Measurements from ENCODE around the gene AQP2. TPM values are rescaled to one million over a fixed set of nuclear protein-coding genes. Genes with fewer than 3 reads are reported as not detected.
"Not testable (repeated sequence)": the region's sequence is repeated elsewhere in the genome, so short reads cannot be mapped to it uniquely, and the experiment has no call there.

The AQP2 gene
- total RNA-seq, 1 donor from 2014 or later: not detected

DNA sequence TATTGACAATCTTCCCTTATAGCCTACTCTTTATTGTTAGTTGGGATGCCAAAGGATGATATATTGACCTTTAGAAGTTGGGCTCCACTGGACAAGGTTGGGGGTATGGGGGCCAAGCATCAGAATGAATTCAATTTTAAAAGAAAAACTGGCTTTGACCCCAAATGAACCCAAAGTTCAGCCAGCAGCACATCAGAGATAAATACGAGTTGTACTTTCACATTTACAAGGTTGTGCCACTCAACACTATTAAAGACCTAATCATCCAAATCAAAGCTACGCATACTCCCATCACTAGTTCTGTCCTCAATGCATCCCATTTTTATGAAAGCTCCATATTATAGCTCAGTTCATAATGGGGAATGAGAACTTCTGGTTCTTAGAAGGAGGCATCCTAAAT is 38.9 kb downstream of the AQP2 start:
- H3K27ac Mint-ChIP-seq; H3K27me3 Mint-ChIP-seq (ENCODE audit: insufficient read depth); H3K4me1 Mint-ChIP-seq (ENCODE audit: low read depth); H3K9me3 Mint-ChIP-seq; H3K4me3 Mint-ChIP-seq; intact Hi-C loops (cut with micrococcal nuclease); DNase-seq (ENCODE audit: low spot score): not testable (repeated sequence)
- peaks cover 65% of the 10 kb centered on the region for H3K36me3 Mint-ChIP-seq (ENCODE audit: low read depth)

DNA sequence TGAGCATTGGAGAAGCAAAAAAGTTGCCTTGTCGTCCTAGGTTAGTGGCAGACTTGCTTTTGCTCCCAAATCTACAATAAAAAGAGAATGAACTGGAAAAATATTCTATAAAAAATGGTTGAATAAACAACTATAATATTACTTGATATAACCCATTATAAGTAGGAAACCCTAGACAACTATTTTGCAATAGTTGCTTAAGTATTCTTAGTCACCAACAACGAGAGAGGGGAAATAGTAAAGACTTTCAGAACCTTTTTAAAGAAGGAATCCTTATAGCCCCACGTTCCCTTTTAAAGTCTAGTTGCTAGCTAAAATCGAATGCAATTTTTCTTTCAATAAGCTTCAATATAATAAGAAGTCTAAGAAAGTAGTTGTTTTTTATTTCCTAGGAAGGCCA is 39.7 kb downstream of the AQP2 start:
- no peaks in the 10 kb centered on the region for H3K9me3 Mint-ChIP-seq
- no peaks in the 10 kb centered on the region for H3K27me3 Mint-ChIP-seq (ENCODE audit: insufficient read depth)
- intact Hi-C loops (cut with micrococcal nuclease): no loop called here
- no peak overlapping the region for H3K4me3 Mint-ChIP-seq
- peaks cover 70% of the 10 kb centered on the region for H3K36me3 Mint-ChIP-seq (ENCODE audit: low read depth)
- DNase-seq (ENCODE audit: low spot score): no peak
- H3K27ac Mint-ChIP-seq: no peak overlapping the region
- peaks cover 9% of the 10 kb centered on the region for H3K4me1 Mint-ChIP-seq (ENCODE audit: low read depth)

DNA sequence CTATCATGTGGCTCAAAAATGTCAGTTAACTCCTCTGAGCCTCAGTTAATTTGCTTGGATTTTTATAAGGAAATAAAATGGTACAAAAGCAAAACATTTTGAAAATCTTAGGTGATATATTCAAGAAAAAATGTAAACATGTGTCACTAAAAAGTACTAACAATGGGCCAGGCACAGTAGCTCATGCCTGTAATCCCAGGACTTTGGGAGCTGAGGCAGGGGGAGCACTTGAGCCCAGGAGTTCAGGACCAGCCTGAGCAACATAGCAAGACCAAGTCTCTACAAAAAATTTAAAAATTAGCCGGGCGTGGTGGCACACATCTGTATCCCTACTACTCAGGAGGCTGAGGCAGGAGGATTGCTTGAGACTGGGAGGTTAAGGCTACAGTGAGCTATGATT is 47.9 kb downstream of the AQP2 start:
- Mint-ChIP-seq H3K9me3 (no peaks in the 10 kb centered on the region), H3K27ac (no peak overlapping the region), H3K36me3 (ENCODE audit: low read depth) (peaks cover 46% of the 10 kb centered on the region), H3K4me1 (ENCODE audit: low read depth) (no peaks in the 10 kb centered on the region), H3K27me3 (ENCODE audit: insufficient read depth) (no peaks in the 10 kb centered on the region), H3K4me3 (no peak overlapping the region)
- no peak for DNase-seq (ENCODE audit: low spot score)
- intact Hi-C loops (cut with micrococcal nuclease): no loop called here

DNA sequence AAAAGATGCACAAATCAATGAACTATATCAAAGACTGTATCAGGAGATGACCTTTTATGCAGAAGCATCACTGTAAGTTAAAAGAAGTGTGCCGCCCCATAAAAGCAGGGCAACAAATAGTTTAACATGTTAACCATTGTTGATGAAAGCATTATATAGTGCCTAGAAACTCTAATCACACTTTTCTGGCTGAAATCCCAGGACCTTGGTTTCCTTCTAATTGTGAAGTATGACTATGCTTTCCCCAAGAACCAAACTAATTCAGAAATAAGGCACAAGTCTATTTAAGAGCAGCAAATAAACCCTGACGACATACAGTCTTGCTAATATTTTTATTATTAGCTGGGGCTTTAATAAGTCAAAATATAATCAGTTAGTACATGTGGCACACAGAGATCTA is 53.1 kb downstream of the AQP2 start:
- no peaks in the 10 kb centered on the region for H3K27me3 Mint-ChIP-seq (ENCODE audit: insufficient read depth)

DNA sequence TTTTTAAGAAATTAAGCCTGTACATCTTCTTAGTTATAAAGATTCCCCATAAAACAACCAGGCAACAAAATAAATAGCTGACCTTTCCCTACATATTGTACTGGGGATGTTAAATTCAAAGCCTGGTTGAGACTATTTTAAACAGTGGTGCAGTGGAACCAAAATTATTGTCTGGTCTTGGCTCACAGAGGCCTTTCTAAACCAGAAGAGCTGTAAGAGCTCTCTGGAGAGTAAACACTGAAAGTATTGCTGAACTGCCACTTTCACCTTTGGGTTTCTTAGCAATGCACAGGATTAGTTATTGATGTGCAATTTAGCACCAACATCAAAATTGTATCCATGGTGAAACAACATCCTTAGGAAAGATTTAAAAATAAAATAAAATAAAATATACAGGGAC is 54.2 kb downstream of the AQP2 start:
- DNase-seq (ENCODE audit: low spot score): no peak
- Mint-ChIP-seq H3K9me3 (no peaks in the 10 kb centered on the region), H3K36me3 (ENCODE audit: low read depth) (peaks cover 42% of the 10 kb centered on the region), H3K27ac (peak overlapping the region; percentile 63), H3K4me3 (no peak overlapping the region), H3K4me1 (ENCODE audit: low read depth) (peaks cover 27% of the 10 kb centered on the region), H3K27me3 (ENCODE audit: insufficient read depth) (no peaks in the 10 kb centered on the region)
- intact Hi-C loops (cut with micrococcal nuclease): no loop called here

More for the DNA sequence above, 53.1 kb downstream of the AQP2 start:
- DNase-seq (ENCODE audit: low spot score): no peak
- peaks cover 49% of the 10 kb centered on the region for H3K36me3 Mint-ChIP-seq (ENCODE audit: low read depth)
- intact Hi-C loops (cut with micrococcal nuclease): no loop called here
- no peak overlapping the region for H3K27ac Mint-ChIP-seq
- H3K4me1 Mint-ChIP-seq (ENCODE audit: low read depth): peaks cover 23% of the 10 kb centered on the region
- H3K4me3 Mint-ChIP-seq: no peak overlapping the region
- H3K9me3 Mint-ChIP-seq: no peaks in the 10 kb centered on the region

DNA sequence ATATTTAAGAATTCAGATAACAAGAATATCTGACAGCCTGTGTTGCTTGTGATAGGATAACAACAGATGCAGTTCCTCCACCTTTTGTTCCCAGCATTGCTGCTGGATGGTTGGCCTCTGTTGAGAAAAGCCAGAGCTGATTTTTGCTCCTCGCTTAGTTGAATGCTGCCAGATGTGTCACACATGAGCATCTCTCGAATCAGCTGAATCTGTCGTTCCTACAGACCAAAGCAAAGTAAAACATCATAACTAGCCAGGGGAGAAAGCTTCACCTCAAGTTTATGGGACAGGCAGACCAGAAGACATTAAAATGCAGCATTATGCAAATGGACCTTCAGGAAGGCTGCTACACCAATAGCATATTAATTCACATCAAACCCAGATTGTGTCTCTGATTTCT is 54.6 kb downstream of the AQP2 start:
- no peaks in the 10 kb centered on the region for H3K9me3 Mint-ChIP-seq
- peaks cover 44% of the 10 kb centered on the region for H3K36me3 Mint-ChIP-seq (ENCODE audit: low read depth)
- no peaks in the 10 kb centered on the region for H3K27me3 Mint-ChIP-seq (ENCODE audit: insufficient read depth)
- peak overlapping the region; percentile 63 for H3K27ac Mint-ChIP-seq
- DNase-seq (ENCODE audit: low spot score): no peak
- intact Hi-C loops (cut with micrococcal nuclease): no loop called here
- peaks cover 30% of the 10 kb centered on the region for H3K4me1 Mint-ChIP-seq (ENCODE audit: low read depth)
- no peak overlapping the region for H3K4me3 Mint-ChIP-seq

DNA sequence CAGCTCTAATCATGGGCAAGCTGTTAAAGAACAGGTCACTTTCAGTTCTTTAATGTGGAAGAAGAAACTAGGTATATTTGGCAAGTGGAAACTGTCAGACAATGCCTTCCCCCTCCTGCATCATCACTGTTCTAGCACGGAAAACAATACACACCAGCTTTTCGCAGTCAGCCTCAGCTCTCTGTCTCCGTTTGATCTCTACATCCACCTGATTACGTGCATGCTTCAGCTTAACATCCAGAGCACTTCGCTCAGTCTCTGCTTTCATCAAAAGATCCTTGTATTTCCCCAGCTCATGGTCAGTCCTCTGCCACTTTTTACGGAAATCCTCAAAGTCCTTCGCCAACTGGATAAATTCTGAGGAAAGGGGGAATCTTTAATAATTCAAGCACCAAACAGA is 55.7 kb downstream of the AQP2 start:
- Mint-ChIP-seq H3K36me3 (ENCODE audit: low read depth) (peaks cover 37% of the 10 kb centered on the region), H3K4me1 (ENCODE audit: low read depth) (peaks cover 30% of the 10 kb centered on the region), H3K4me3 (no peak overlapping the region), H3K9me3 (no peaks in the 10 kb centered on the region), H3K27ac (peak overlapping the region; percentile 23), H3K27me3 (ENCODE audit: insufficient read depth) (no peaks in the 10 kb centered on the region)
- DNase-seq (ENCODE audit: low spot score): no peak
- intact Hi-C loops (cut with micrococcal nuclease): no loop called here

DNA sequence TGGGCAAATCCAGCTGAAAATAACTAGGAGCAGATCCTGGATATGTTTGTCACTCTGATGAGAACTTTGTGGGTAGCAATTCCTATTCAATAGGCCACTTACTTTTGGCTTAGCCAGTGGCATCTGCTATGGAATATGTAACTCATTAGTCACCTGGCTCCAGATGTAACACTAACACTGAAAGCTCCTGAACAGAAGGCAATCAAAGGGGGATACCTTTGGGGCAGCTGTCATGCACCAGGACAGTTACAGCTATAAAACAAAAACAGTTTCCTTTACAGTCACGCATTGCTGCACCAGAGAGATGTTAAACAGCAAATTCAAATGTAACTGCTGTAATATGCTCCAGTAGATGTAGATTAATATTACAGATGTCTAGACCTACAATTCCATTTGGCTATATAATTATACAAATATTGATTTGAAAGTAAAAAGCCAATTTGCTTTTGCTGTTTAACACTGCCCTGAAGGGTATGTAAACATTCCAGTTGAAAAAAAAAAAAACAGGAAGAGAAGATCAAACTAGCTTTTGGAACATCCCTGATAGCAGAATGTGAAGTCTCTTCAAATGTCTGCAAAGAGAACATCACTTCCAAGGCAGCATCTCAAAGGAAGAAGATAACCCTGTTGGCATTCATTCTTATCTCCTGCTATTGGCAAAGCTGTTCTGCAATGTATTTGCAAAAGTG is 56.4 kb downstream of the AQP2 start:
- Mint-ChIP-seq H3K4me1 (ENCODE audit: low read depth) (peaks cover 30% of the 10 kb centered on the region), H3K36me3 (ENCODE audit: low read depth) (peaks cover 35% of the 10 kb centered on the region), H3K4me3 (no peak overlapping the region), H3K27me3 (ENCODE audit: insufficient read depth) (no peaks in the 10 kb centered on the region), H3K9me3 (no peaks in the 10 kb centered on the region), H3K27ac (peak overlapping the region; percentile 20)
- DNase-seq (ENCODE audit: low spot score): no peak
- intact Hi-C loops (cut with micrococcal nuclease): no loop called here

Other genes with a start within 250 kb of the AQP2 start
- 43.0 and 46.1 TPM in 2 replicates for gene FMNL3, start 243.3 kb upstream of the AQP2 start, total RNA-seq
- gene TMBIM6, start 209.2 kb upstream of the AQP2 start, total RNA-seq: 382 and 393 TPM in 2 replicates
- gene NCKAP5L, start 122.3 kb upstream of the AQP2 start, total RNA-seq: 3.8 TPM in 2 replicates
- gene BCDIN3D, start 107.6 kb upstream of the AQP2 start, total RNA-seq: 3.6 and 4.0 TPM in 2 replicates
- gene FAIM2, start 46.8 kb upstream of the AQP2 start, total RNA-seq: 0.49 and 0.64 TPM in 2 replicates
- not detected in 2 replicates for gene AQP5, start 11.1 kb downstream of the AQP2 start, total RNA-seq
- not detected in 2 replicates for gene AQP6, start 22.2 kb downstream of the AQP2 start, total RNA-seq
- 68.1 and 71.2 TPM in 2 replicates for gene RACGAP1, start 74.8 kb downstream of the AQP2 start, total RNA-seq
- gene ASIC1, start 106.9 kb downstream of the AQP2 start, total RNA-seq: 10.2 and 11.2 TPM in 2 replicates
- gene SMARCD1, start 134.6 kb downstream of the AQP2 start, total RNA-seq: 74.6 and 75.3 TPM in 2 replicates
- gene GPD1, start 153.3 kb downstream of the AQP2 start, total RNA-seq: 0.29 and 0.88 TPM in 2 replicates
- gene COX14, start 161.5 kb downstream of the AQP2 start, total RNA-seq: 44.3 and 45.6 TPM in 2 replicates
- gene CERS5, start 216.6 kb downstream of the AQP2 start, total RNA-seq: 64.2 and 67.9 TPM in 2 replicates

Measured in activated T-helper 1 cell treated with anti-CD3 and anti-CD28 coated beads, Interleukin-12 subunit alpha, Interleukin-12 subunit beta, Interleukin-2, Interleukin-4 antibody, amounts not matched to agents 30 ng/mL and 10 ng/mL and 1 ng/mL, durations not matched to agents 14 hours and 24 hours and 36 hours (primary cell).